ENCODE data around the gene LHFPL6.

Gene LHFPL6

DNA sequence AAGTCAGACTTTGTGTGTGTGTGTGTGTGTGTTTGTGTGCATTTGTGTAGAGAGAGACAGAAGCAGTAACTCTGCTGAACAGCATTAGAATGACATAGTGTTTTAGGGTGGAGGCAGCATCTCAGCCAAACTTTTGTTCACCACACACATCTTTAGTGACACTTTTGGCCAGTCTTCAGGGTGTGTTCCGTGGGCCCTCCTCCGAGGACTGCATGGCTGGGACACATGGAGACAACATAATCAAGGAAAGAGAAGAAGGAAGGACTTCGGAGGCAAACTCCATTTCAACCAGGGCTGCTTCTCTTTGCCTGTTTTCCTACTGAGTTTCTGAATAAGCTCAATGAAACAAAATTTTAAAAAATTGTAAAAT is 205.1 kb downstream of the LHFPL6 start:
- Histone ChIP-seq H3K27ac (ENCODE audit: low read depth, low read length, poor library complexity, severe bottlenecking) (no peak overlapping the region), H3K9ac (ENCODE audit: low read length) (no peak overlapping the region), H3K79me2 (ENCODE audit: insufficient read depth, low read length) (no peaks in the 10 kb centered on the region), H3K9me2 (ENCODE audit: low read depth, low read length) (no peaks in the 10 kb centered on the region), H3K27me3 (ENCODE audit: insufficient read depth, low read length) (no peaks in the 10 kb centered on the region), H3K9me3 (ENCODE audit: low read length) (no peaks in the 10 kb centered on the region), H3K4me2 (ENCODE audit: low read length) (no peak overlapping the region), H3F3A (ENCODE audit: insufficient read depth, low read length) (no peaks in the 10 kb centered on the region), H3K4me1 (ENCODE audit: insufficient read depth, low read length, severe bottlenecking) (no peaks in the 10 kb centered on the region), H3K4me3 (ENCODE audit: low read depth, low read length, poor library complexity, severe bottlenecking) (no peak overlapping the region), H4K20me1 (ENCODE audit: insufficient read depth, low read length) (no peaks in the 10 kb centered on the region), H2AFZ (ENCODE audit: low read length) (no peak overlapping the region), H3K36me3 (ENCODE audit: insufficient read depth, low read length) (no peaks in the 10 kb centered on the region)
- TF ChIP-seq EZH2 (IDR thresholded peaks at IDR 0.05; ENCODE audit: borderline replicate concordance, low read length): no peak
- TF ChIP-seq, protein P1, sequence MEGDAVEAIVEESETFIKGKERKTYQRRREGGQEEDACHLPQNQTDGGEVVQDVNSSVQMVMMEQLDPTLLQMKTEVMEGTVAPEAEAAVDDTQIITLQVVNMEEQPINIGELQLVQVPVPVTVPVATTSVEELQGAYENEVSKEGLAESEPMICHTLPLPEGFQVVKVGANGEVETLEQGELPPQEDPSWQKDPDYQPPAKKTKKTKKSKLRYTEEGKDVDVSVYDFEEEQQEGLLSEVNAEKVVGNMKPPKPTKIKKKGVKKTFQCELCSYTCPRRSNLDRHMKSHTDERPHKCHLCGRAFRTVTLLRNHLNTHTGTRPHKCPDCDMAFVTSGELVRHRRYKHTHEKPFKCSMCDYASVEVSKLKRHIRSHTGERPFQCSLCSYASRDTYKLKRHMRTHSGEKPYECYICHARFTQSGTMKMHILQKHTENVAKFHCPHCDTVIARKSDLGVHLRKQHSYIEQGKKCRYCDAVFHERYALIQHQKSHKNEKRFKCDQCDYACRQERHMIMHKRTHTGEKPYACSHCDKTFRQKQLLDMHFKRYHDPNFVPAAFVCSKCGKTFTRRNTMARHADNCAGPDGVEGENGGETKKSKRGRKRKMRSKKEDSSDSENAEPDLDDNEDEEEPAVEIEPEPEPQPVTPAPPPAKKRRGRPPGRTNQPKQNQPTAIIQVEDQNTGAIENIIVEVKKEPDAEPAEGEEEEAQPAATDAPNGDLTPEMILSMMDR (IDR thresholded peaks at IDR 0.05; ENCODE audit: low read length): no peak

DNA sequence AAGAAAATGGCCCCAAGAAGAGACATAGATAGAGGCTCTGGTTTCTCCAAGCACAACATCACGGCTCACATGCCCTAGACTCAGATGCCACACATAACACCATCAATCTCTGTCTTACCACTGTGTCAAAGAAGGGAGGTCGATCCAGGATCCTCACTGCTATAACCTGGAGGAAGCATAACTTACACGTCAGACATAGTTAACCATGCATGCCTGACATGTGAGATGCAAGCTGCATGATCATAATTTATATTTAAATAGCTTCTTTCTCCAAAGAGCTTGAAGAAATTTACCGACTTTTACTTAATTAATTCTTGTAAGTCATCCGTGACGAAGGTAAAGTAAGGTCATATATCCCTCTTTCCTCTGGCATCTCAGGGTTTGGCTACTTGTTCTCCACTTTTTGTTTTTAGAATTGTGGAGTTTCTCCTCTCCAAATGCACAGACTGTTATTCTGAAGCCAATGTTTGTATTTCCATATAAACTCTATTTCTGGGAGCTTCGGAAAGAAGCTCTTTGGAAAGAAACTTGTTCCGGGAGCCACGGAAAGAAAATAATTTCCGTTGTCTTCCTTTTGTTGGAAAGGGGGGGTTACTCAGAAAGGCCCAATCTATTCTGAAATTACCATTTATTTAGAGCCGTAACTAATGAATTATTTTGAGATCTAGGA is 205.6 kb downstream of the LHFPL6 start:
- Histone ChIP-seq H3K4me2 (ENCODE audit: low read length) (no peak overlapping the region), H2AFZ (ENCODE audit: low read length) (no peak overlapping the region), H3F3A (ENCODE audit: insufficient read depth, low read length) (no peaks in the 10 kb centered on the region), H3K9me3 (ENCODE audit: low read length) (no peaks in the 10 kb centered on the region), H3K9ac (ENCODE audit: low read length) (no peak overlapping the region), H3K36me3 (ENCODE audit: insufficient read depth, low read length) (no peaks in the 10 kb centered on the region), H4K20me1 (ENCODE audit: insufficient read depth, low read length) (no peaks in the 10 kb centered on the region), H3K79me2 (ENCODE audit: insufficient read depth, low read length) (no peaks in the 10 kb centered on the region), H3K27ac (ENCODE audit: low read depth, low read length, poor library complexity, severe bottlenecking) (no peak overlapping the region), H3K4me1 (ENCODE audit: insufficient read depth, low read length, severe bottlenecking) (no peaks in the 10 kb centered on the region), H3K27me3 (ENCODE audit: insufficient read depth, low read length) (no peaks in the 10 kb centered on the region), H3K9me2 (ENCODE audit: low read depth, low read length) (no peaks in the 10 kb centered on the region), H3K4me3 (ENCODE audit: low read depth, low read length, poor library complexity, severe bottlenecking) (no peak overlapping the region)
- TF ChIP-seq, protein P1 (IDR thresholded peaks at IDR 0.05; ENCODE audit: low read length): no peak
- no peak for TF ChIP-seq EZH2 (IDR thresholded peaks at IDR 0.05; ENCODE audit: borderline replicate concordance, low read length)

- Histone ChIP-seq H3K36me3 (ENCODE audit: insufficient read depth, low read length) (no peaks in the 10 kb centered on the region), H3K9me2 (ENCODE audit: low read depth, low read length) (no peaks in the 10 kb centered on the region), H3K9ac (ENCODE audit: low read length) (no peak overlapping the region), H2AFZ (ENCODE audit: low read length) (no peak overlapping the region), H4K20me1 (ENCODE audit: insufficient read depth, low read length) (no peaks in the 10 kb centered on the region), H3F3A (ENCODE audit: insufficient read depth, low read length) (no peaks in the 10 kb centered on the region), H3K4me2 (ENCODE audit: low read length) (no peak overlapping the region), H3K4me1 (ENCODE audit: insufficient read depth, low read length, severe bottlenecking) (no peaks in the 10 kb centered on the region), H3K27ac (ENCODE audit: low read depth, low read length, poor library complexity, severe bottlenecking) (no peak overlapping the region), H3K79me2 (ENCODE audit: insufficient read depth, low read length) (no peaks in the 10 kb centered on the region), H3K4me3 (ENCODE audit: low read depth, low read length, poor library complexity, severe bottlenecking) (no peak overlapping the region), H3K27me3 (ENCODE audit: insufficient read depth, low read length) (no peaks in the 10 kb centered on the region), H3K9me3 (ENCODE audit: low read length) (no peaks in the 10 kb centered on the region)
- TF ChIP-seq EZH2 (IDR thresholded peaks at IDR 0.05; ENCODE audit: borderline replicate concordance, low read length): no peak
Observed at GRCh38 chr13:39394796-39395678, 208.0 kb downstream of the LHFPL6 start.

Measured in OCI-LY1 (cell line).